ENCODE measurements around the gene ATP5F1E. TPM values are rescaled to one million over a fixed set of nuclear protein-coding genes. Genes with fewer than 3 reads are reported as not detected.

ATP5F1E gene
- total RNA-seq, 1 experiment from 2014 or later = 84.8 TPM

DNA sequence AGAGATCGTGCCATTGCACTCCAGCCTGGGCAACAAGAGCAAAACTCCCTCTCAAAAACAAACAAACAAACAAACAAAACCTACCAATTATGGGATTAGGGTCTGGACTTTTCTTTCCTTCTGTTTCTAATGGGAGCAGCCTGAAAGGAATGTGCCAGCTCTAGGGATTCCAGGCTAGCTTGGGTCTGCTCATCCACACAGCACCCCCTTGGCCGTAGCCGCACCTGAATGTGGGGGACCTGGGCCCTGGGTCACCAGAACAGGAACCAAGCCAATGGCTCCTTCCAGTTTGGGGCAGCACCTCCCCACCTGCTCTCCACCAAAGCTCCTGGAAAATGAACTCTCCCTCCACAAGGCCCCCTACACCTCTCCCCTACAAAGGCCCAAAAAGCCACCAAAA lies 31.8 kb downstream of the ATP5F1E start:
- ChIA-PET CTCF (no interaction called here), POLR2A (ENCODE audit: unreplicated experiment) (no interaction called here)
- Histone ChIP-seq H3K4me1 (replicated peaks; ENCODE audit: insufficient read depth) (0 out of 2 replicates have a peak, but pooled peaks cover under 1% of the 10 kb centered on the region), H3K4me3 (no peak overlapping the region), H3K9me3 (ENCODE audit: insufficient read depth, low read depth) (no peaks in the 10 kb centered on the region), H3F3A (ENCODE audit: insufficient read depth, low read depth) (peaks cover 25% of the 10 kb centered on the region), H3K79me2 (ENCODE audit: low read depth) (peaks cover 4% of the 10 kb centered on the region; the same call in 1 of the 2 replicates), H3K27me3 (ENCODE audit: insufficient read depth, low read depth) (no peaks in the 10 kb centered on the region), H3K27ac (no peak overlapping the region), H3K36me3 (ENCODE audit: low read depth) (peaks cover 24% of the 10 kb centered on the region), H3K4me2 (no peak overlapping the region), H4K20me1 (ENCODE audit: insufficient read depth) (peaks cover 10% of the 10 kb centered on the region), H2AFZ (no peak overlapping the region), H3K9me2 (ENCODE audit: insufficient read depth) (no peaks in the 10 kb centered on the region)
- no TSS peak for BruUV-seq (replicated peaks)
- DNase-seq = no peak
- TF ChIP-seq EZH2 (IDR thresholded peaks at IDR 0.05; ENCODE audit: low read depth) (no peak), CTCF (conservative IDR thresholded peaks at IDR 0.05) (no peak)
- intact Hi-C loops (cut with micrococcal nuclease; ENCODE audit: unreplicated experiment) = no loop called here

DNA sequence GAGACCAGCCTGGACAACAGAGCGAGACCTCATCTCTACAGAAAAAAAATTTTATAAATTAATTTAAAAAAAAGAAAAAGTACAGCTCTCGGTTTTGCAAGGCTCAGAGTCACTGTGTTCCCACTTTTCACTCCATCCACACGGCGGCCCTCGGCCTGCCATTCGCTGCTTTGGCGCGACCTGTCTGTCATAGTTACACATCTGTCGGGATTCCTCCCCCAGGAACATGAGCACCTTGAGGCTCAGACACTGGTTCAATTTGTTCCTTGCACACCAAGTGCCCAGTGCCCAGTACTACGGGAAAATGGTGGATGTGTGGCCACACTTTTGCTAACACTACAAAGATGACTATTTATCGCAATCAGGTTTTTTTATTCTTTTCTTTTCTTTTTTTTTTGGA lies 33.5 kb downstream of the ATP5F1E start:
- Histone ChIP-seq H3K79me2 (ENCODE audit: low read depth) (no peaks in the 10 kb centered on the region), H3K4me3 (no peak overlapping the region), H2AFZ (no peak overlapping the region), H3K27me3 (ENCODE audit: insufficient read depth, low read depth) (no peaks in the 10 kb centered on the region), H3K36me3 (ENCODE audit: low read depth) (peaks cover 31% of the 10 kb centered on the region), H3K9me2 (ENCODE audit: insufficient read depth) (no peaks in the 10 kb centered on the region), H3K4me1 (replicated peaks; ENCODE audit: insufficient read depth) (no peaks in the 10 kb centered on the region), H3F3A (ENCODE audit: insufficient read depth, low read depth) (peaks cover 40% of the 10 kb centered on the region), H3K9me3 (ENCODE audit: insufficient read depth, low read depth) (no peaks in the 10 kb centered on the region), H4K20me1 (ENCODE audit: insufficient read depth) (peaks cover 10% of the 10 kb centered on the region; the same call in 1 of the 2 replicates), H3K27ac (no peak overlapping the region), H3K4me2 (no peak overlapping the region)
- TF ChIP-seq EZH2 (IDR thresholded peaks at IDR 0.05; ENCODE audit: low read depth) (no peak), CTCF (conservative IDR thresholded peaks at IDR 0.05) (no peak)
- intact Hi-C loops (cut with micrococcal nuclease; ENCODE audit: unreplicated experiment) = no loop called here
- ChIA-PET POLR2A (ENCODE audit: unreplicated experiment) (interaction anchor here (0.6 kb wide), 1 partner anchor 13 kb away, joined by 3 read pairs; no protein-coding TSS in a partner anchor), CTCF (no interaction called here)
- BruUV-seq (replicated peaks) = no TSS peak
- DNase-seq = no peak

GRCh38 chr20:58997141-58997770 lies 34.9 kb downstream of the ATP5F1E start:
- Histone ChIP-seq H3K4me3 (no peak overlapping the region), H3K27me3 (ENCODE audit: insufficient read depth, low read depth) (no peaks in the 10 kb centered on the region), H3K9me2 (ENCODE audit: insufficient read depth) (no peaks in the 10 kb centered on the region), H4K20me1 (ENCODE audit: insufficient read depth) (peaks cover 10% of the 10 kb centered on the region; the same call in 1 of the 2 replicates), H3F3A (ENCODE audit: insufficient read depth, low read depth) (peaks cover 48% of the 10 kb centered on the region), H2AFZ (no peak overlapping the region), H3K79me2 (ENCODE audit: low read depth) (no peaks in the 10 kb centered on the region), H3K9me3 (ENCODE audit: insufficient read depth, low read depth) (no peaks in the 10 kb centered on the region), H3K27ac (no peak overlapping the region), H3K4me2 (no peak overlapping the region), H3K4me1 (replicated peaks; ENCODE audit: insufficient read depth) (no peaks in the 10 kb centered on the region), H3K36me3 (ENCODE audit: low read depth) (peaks cover 37% of the 10 kb centered on the region)
- DNase-seq = no peak
- ChIA-PET POLR2A (ENCODE audit: unreplicated experiment) (no interaction called here), CTCF (no interaction called here)
- intact Hi-C loops (cut with micrococcal nuclease; ENCODE audit: unreplicated experiment) = no loop called here
- BruUV-seq (replicated peaks) = no TSS peak
- TF ChIP-seq EZH2 (IDR thresholded peaks at IDR 0.05; ENCODE audit: low read depth) = no peak
- no peak for TF ChIP-seq CTCF (conservative IDR thresholded peaks at IDR 0.05)

All from PC-9 (cell line).